PC-3 (cell line): ENCODE results near the gene BCAR1. TPM values are rescaled to one million over a fixed set of nuclear protein-coding genes. Genes with fewer than 3 reads are reported as not detected.

Experiments
- ATAC-seq: fragments of 200-7000 bp; cut with Tn5 transposase; 2 replicates; pipeline ENCODE4 v1.9.1; 2020; ENCODE audit warnings: mild to moderate bottlenecking, moderate library complexity
- BruUV-seq: library from RNA; stranded (reverse); fragments of 400-500 nt; replicated peaks from 2 replicates; lab custom pipeline; 2021; lab: Mats Ljungman, UMichigan
- CTCF ChIA-PET: fragments of 300-600 bp; sonication (Branson Sonifier 250); formaldehyde crosslinking; loops from one replicate; lab custom pipeline; 2022; ENCODE audit warnings: antibody characterized with exemption; lab: Charles Lee
- POLR2A ChIA-PET: fragments of 300-600 bp; sonication (Branson Sonifier 250); formaldehyde crosslinking; loops from one replicate; lab custom pipeline; 2022; ENCODE audit warnings: antibody characterized with exemption; ENCODE audit not compliant: unreplicated experiment; lab: Charles Lee
- DNase-seq: peaks from one replicate; pipeline ENCODE4 v3.0.0-alpha.2; 2015
- H2AFZ ChIP-seq: fragments of 300-600 bp; sonication (generic); 2 replicates; pipeline ENCODE4 v1.6.0; 2016; ENCODE audit warnings: antibody characterized with exemption, low read length
- H3F3A ChIP-seq: fragments of 300-600 bp; sonication (generic); one replicate; pipeline ENCODE4 v1.6.0; 2017; ENCODE audit warnings: antibody characterized with exemption, low read length, control low read depth, mild to moderate bottlenecking; ENCODE audit not compliant: unreplicated experiment
- H3K27ac ChIP-seq: fragments of 300-600 bp; sonication (generic); 2 replicates; pipeline ENCODE4 v1.5.1; 2016; ENCODE audit warnings: mild to moderate bottlenecking, low read length
- H3K27me3 ChIP-seq: fragments of 300-600 bp; sonication (generic); 2 replicates; pipeline ENCODE4 v1.6.1; 2016; ENCODE audit warnings: low read length, mixed read lengths
- H3K36me3 ChIP-seq: fragments of 300-600 bp; sonication (generic); 2 replicates; pipeline ENCODE4 v1.6.1; 2016; ENCODE audit warnings: low read depth, mixed run types, low read length, mixed read lengths
- H3K4me1 ChIP-seq: fragments of 300-600 bp; sonication (generic); 2 replicates; pipeline ENCODE4 v1.5.1; 2016; ENCODE audit warnings: low read length; ENCODE audit not compliant: insufficient read depth
- H3K4me2 ChIP-seq: fragments of 300-600 bp; sonication (generic); 2 replicates; pipeline ENCODE4 v1.6.0; 2016; ENCODE audit warnings: low read length
- H3K4me3 ChIP-seq: fragments of 300-600 bp; sonication (generic); 2 replicates; pipeline ENCODE4 v1.5.1; 2016; ENCODE audit warnings: mild to moderate bottlenecking, low read length, mixed read lengths
- H3K79me2 ChIP-seq: fragments of 300-600 bp; sonication (generic); 2 replicates; pipeline ENCODE4 v1.6.1; 2017; ENCODE audit warnings: low read length, mixed read lengths
- H3K9ac ChIP-seq: fragments of 300-600 bp; sonication (generic); 2 replicates; pipeline ENCODE4 v1.6.0; 2016; ENCODE audit warnings: mild to moderate bottlenecking, low read length
- H3K9me2 ChIP-seq: fragments of 300-600 bp; sonication (generic); replicated peaks from 2 replicates; pipeline ENCODE4 v1.6.1; 2016; ENCODE audit warnings: mixed run types, low read length, mixed read lengths
- H3K9me3 ChIP-seq: fragments of 300-600 bp; sonication (generic); 2 replicates; pipeline ENCODE4 v1.6.1; 2016; ENCODE audit warnings: low read length, mixed read lengths
- H4K20me1 ChIP-seq: fragments of 300-600 bp; sonication (generic); 2 replicates; pipeline ENCODE4 v1.6.1; 2016; ENCODE audit warnings: low read length, mixed read lengths
- EZH2 ChIP-seq: fragments of 300-600 bp; sonication (generic); IDR thresholded peaks from one replicate; pipeline ENCODE4 v1.6.1; 2017; ENCODE audit warnings: antibody characterized with exemption, mild to moderate bottlenecking, low read length; ENCODE audit not compliant: unreplicated experiment
- EZH2phosphoT487 ChIP-seq: fragments of 300-600 bp; sonication (generic); IDR thresholded peaks from 2 replicates; pipeline ENCODE4 v1.6.1; 2018; ENCODE audit warnings: mild to moderate bottlenecking, antibody characterized with exemption, low read length, borderline replicate concordance
- intact Hi-C: fragments of 100-400 bp; cut with micrococcal nuclease; formaldehyde crosslinking; loops from 2 replicates; pipeline ENCODE4 v1.9.0; 2023
- total RNA-seq: library from RNA; depleted of rRNA; stranded (reverse); fragments of >200 nt; gene quantifications from 2 replicates; pipeline ENCODE4 v1.2.3, GENCODE V29; 2014
- TF ChIP-seq, protein P1 (sequence below): fragments of 300-600 bp; sonication (generic); conservative IDR thresholded peaks from 2 replicates; pipeline ENCODE4 v1.5.1; 2017; ENCODE audit warnings: antibody characterized with exemption, low read depth, mild to moderate bottlenecking, low read length

The BCAR1 gene
- total RNA-seq, 1 experiment from 2014 or later = 49.3 TPM

DNA sequence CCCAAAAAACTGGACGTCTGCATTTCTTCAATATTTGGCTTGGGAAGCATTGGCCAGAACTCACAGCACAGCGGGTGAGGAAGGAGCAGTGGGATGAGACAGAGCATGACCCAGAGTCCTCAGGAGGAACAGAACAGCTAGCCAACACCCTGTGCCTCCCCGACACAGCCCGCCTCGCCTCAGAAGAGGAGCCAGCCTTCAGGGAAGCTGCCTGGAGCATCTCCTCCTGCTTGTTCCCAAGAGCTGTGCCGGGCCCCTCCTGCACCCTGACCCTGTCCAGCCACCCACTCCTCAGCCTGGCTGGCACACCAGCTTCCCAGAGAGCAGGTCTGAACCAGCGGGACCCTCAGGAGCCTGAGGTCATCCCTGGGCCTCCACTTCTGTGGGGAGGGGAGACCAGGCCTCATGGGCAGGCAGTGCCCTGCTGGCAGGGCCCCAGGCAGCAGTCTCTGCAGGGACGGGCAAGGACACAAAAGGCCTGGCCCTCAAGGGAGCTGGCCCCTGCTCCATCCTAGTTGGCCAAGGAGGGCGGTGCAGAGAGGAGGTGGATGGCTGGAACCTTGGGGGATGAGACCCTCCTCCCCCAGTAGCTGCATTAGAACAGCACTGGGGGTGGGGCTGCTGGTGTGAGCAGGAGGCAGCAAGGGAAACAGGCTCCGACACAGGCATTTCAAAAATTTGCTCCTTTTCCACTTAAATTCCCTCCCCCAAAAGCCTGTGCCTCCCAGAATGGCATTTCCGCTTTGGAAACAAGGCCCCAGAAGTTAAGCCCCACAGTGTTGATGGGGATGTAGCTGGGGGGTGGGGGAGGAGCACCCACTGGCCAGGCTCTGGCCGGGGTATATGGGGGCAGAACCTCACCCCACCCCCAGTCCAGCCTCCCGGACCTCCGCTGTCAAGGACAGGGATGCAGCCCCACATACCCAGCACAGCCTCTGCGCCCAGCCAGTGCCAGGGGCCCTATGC is 1.8 kb upstream of the BCAR1 start:
- ChIA-PET POLR2A (no interaction called here), CTCF (no interaction called here)
- DNase-seq (no peak), ATAC-seq (no peak)
- H3K4me1 ChIP-seq = peaks cover 36% of the 10 kb centered on the region
- H3K9me3 ChIP-seq = no peaks in the 10 kb centered on the region
- no TSS peak for BruUV-seq
- peaks cover 16% of the 10 kb centered on the region for H4K20me1 ChIP-seq
- no peak overlapping the region for H3K4me3 ChIP-seq
- H2AFZ ChIP-seq = no peak overlapping the region
- H3K4me2 ChIP-seq = no peak overlapping the region
- H3K9ac ChIP-seq = no peak overlapping the region
- no peaks in the 10 kb centered on the region for H3F3A ChIP-seq
- peaks cover 88% of the 10 kb centered on the region for H3K79me2 ChIP-seq
- no peaks in the 10 kb centered on the region for H3K27me3 ChIP-seq
- TF ChIP-seq, protein P1, sequence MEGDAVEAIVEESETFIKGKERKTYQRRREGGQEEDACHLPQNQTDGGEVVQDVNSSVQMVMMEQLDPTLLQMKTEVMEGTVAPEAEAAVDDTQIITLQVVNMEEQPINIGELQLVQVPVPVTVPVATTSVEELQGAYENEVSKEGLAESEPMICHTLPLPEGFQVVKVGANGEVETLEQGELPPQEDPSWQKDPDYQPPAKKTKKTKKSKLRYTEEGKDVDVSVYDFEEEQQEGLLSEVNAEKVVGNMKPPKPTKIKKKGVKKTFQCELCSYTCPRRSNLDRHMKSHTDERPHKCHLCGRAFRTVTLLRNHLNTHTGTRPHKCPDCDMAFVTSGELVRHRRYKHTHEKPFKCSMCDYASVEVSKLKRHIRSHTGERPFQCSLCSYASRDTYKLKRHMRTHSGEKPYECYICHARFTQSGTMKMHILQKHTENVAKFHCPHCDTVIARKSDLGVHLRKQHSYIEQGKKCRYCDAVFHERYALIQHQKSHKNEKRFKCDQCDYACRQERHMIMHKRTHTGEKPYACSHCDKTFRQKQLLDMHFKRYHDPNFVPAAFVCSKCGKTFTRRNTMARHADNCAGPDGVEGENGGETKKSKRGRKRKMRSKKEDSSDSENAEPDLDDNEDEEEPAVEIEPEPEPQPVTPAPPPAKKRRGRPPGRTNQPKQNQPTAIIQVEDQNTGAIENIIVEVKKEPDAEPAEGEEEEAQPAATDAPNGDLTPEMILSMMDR = no peak
- no peak for TF ChIP-seq EZH2
- no peak for TF ChIP-seq EZH2phosphoT487
- no peaks in the 10 kb centered on the region for H3K36me3 ChIP-seq
- no peak overlapping the region for H3K27ac ChIP-seq
- intact Hi-C loops = loop anchor here (5.0 kb wide), 1 partner anchor 134 kb away; no protein-coding TSS in a partner anchor
- H3K9me2 ChIP-seq = no peaks in the 10 kb centered on the region

DNA sequence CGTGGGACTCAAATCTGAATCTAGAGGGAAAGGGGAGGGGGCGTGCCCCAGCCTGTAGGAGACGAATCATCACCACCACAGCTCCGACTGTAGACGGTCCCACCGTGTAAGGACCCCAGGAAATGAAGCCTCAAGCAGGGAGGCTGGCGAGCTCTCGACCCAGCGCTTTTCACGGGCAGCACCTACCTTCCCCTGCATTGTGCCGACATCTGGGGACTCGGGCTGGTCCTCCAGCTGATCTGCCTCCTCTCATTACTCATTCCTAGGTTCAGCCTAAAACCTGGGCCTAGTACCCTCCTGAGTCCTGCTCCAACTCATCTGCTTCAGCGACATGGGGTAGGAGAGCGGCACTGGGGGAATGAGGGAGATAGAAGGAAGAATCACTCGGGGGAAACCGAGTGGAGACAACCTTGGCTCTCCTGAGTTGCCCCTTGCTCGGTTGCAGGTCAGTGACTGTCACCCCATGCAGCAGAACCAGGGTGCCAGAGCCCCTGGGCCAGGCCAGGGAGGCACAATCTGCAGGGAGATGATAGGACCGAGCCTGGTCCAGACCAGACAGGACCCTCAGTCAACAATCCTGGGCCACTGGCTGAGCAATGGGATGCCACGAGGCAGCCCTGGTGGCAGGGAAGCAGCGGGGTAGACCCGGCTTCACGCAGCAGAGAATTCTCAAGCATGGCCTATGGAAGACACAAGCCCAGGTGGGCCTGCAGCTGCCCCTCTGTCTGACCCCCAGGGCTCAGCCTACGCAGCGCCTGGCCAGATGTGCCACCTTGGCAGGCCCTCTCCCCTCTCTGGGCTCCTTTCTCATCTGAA is 833 bp upstream of the BCAR1 start:
- peaks cover 46% of the 10 kb centered on the region for H3K4me1 ChIP-seq
- H2AFZ ChIP-seq = 0 out of 2 replicates have a peak overlapping the region, but pooled peaks have one; percentile 38
- no peaks in the 10 kb centered on the region for H3F3A ChIP-seq
- H3K27ac ChIP-seq = peak overlapping the region; percentile 41
- peaks cover 19% of the 10 kb centered on the region for H4K20me1 ChIP-seq
- ChIA-PET CTCF (interaction anchor here (0.8 kb wide), 1 partner anchor 18 kb away, joined by 3 read pairs; no protein-coding TSS in a partner anchor), POLR2A (no interaction called here)
- BruUV-seq = no TSS peak
- H3K4me3 ChIP-seq = no peak overlapping the region
- H3K27me3 ChIP-seq = no peaks in the 10 kb centered on the region
- ATAC-seq (no peak), DNase-seq (no peak)
- H3K36me3 ChIP-seq = no peaks in the 10 kb centered on the region
- H3K9ac ChIP-seq = no peak overlapping the region
- H3K4me2 ChIP-seq = peak overlapping the region; percentile 64
- no peaks in the 10 kb centered on the region for H3K9me2 ChIP-seq
- peaks cover 88% of the 10 kb centered on the region for H3K79me2 ChIP-seq
- TF ChIP-seq, protein P1 = no peak
- no peak for TF ChIP-seq EZH2
- TF ChIP-seq EZH2phosphoT487 = no peak
- H3K9me3 ChIP-seq = no peaks in the 10 kb centered on the region
- intact Hi-C loops = loop anchor here (5.0 kb wide), 1 partner anchor 135 kb away; no protein-coding TSS in a partner anchor
